Stomach (tissue), 9 donors: ENCODE data around the gene ETHE1. TPM values are rescaled to one million over a fixed set of nuclear protein-coding genes. Genes with fewer than 3 reads are reported as not detected.
"Not testable (repeated sequence)": the region's sequence is repeated elsewhere in the genome, so short reads cannot be mapped to it uniquely, and the experiment has no call there.

Experiments
- DNase-seq, 2 donors: peaks; one replicate each; pipeline versions ENCODE4 v3.0.0 to v3.0.0-alpha.2; 2013 to 2019
- H3K27ac ChIP-seq, 5 donors: fragments of 200-600 bp in 4 of 5; sonication (generic) in 4 of 5; one replicate each; pipeline ENCODE4 v1.5.1; 2013 to 2019; ENCODE audit warnings: mild to moderate bottlenecking in 1 of 5, moderate library complexity in 1 of 5
- H3K27me3 ChIP-seq, 3 donors: fragments of 200-600 bp; sonication (generic); one replicate each; pipeline ENCODE4 v1.5.1; 2017 to 2019; ENCODE audit warnings: mixed run types in 1 of 3
- H3K36me3 ChIP-seq, 4 donors: fragments of 200-600 bp; sonication (generic); 1 replicate in 3 of 4; 2 replicates in 1 of 4; pipeline ENCODE4 v1.5.1; 2016 to 2019
- H3K4me1 ChIP-seq, 4 donors: fragments of 200-600 bp; sonication (generic); one replicate each; pipeline ENCODE4 v1.5.1; 2016 to 2019
- H3K4me3 ChIP-seq, 4 donors: fragments of 200-600 bp; sonication (generic) in 3 of 4; one replicate each; pipeline ENCODE4 v1.5.1; 2016 to 2019; ENCODE audit warnings: mild to moderate bottlenecking in 1 of 4
- H3K9me3 ChIP-seq, 4 donors: fragments of 200-600 bp; sonication (generic); one replicate each; pipeline ENCODE4 v1.5.1; 2016 to 2019
- EP300 ChIP-seq: sonication (generic); formaldehyde crosslinking; IDR thresholded peaks from one replicate; pipeline ENCODE4 v1.6.1; 2017; ENCODE audit warnings: antibody characterized with exemption
- POLR2A ChIP-seq, 4 donors: fragments of 450-650 bp; IDR thresholded peaks; one replicate each; pipeline ENCODE4 v1.6.1; 2016; ENCODE audit warnings: antibody characterized with exemption in 4 of 4, control low read depth in 2 of 4, mild to moderate bottlenecking in 1 of 4, moderate library complexity in 1 of 4
- POLR2AphosphoS5 ChIP-seq, 3 donors: sonication (generic); formaldehyde crosslinking; IDR thresholded peaks; one replicate each; pipeline ENCODE4 v1.6.1; 2016; ENCODE audit warnings: antibody characterized with exemption in 3 of 3
- WGBS, 5 donors: extraction: QIAGEN DNeasy Blood & Tissue Kit in 3 of 5; methylation state at CpG; one replicate each; pipeline versions ENCODE4 v1.1.5 to v1.1.7; 2013 to 2018; 5-methylcytosine and 5-hydroxymethylcytosine counted together
- intact Hi-C: fragments of 100-400 bp; cut with DNase I; formaldehyde crosslinking; loops from one replicate; pipeline ENCODE4 v1.15.1; 2023; ENCODE audit warnings: low total_unique reads
- polyA plus RNA-seq, 3 donors: library from polyadenylated mRNA; stranded (reverse); fragments of 200-250 nt; gene quantifications; one replicate each; pipeline ENCODE4 v1.2.3, GENCODE V29; 2013
- total RNA-seq, 5 donors: library from RNA; depleted of rRNA; stranded (reverse); fragments of >200 nt; gene quantifications; one replicate each; pipeline versions ENCODE4 v1.1.0 to v1.2.3, GENCODE V29; 2014 to 2016
- TF ChIP-seq, protein P1 (sequence below), 7 experiments: fragments of 450-650 bp in 4 of 7; fragments of 200-600 bp in 3 of 7; sonication (generic) in 3 of 7; IDR thresholded peaks; one replicate each; pipeline ENCODE4 v1.5.1; 2016 to 2019; ENCODE audit warnings: antibody characterized with exemption in 7 of 7, control low read depth in 2 of 7, mild to moderate bottlenecking in 1 of 7
- donor health status: healthy with polysubstance abuse.
- donor health status: Bipolar disorder and iron deficiency.
- donor health status: healthy.

The ETHE1 gene
- total and polyA plus RNA-seq, 8 donors = 42.6 to 157 (median 57.8) TPM

GRCh38 chr19:43548706-43549105 lies 21.7 kb upstream of the ETHE1 start:
- Histone ChIP-seq H3K27ac (no peak overlapping the region), H3K4me3 (no peak overlapping the region), H3K36me3 (peaks cover 50 to 92% (median 81%) of the 10 kb centered on the region in 4 donors), H3K4me1 (no peaks in the 10 kb centered on the region), H3K27me3 (no peaks in the 10 kb centered on the region), H3K9me3 (no peaks in the 10 kb centered on the region)
- intact Hi-C loops = no loop called here
- TF ChIP-seq EP300 = no peak
- TF ChIP-seq POLR2A (IDR thresholded peaks at IDR 0.05) = no peak
- TF ChIP-seq, protein P1, sequence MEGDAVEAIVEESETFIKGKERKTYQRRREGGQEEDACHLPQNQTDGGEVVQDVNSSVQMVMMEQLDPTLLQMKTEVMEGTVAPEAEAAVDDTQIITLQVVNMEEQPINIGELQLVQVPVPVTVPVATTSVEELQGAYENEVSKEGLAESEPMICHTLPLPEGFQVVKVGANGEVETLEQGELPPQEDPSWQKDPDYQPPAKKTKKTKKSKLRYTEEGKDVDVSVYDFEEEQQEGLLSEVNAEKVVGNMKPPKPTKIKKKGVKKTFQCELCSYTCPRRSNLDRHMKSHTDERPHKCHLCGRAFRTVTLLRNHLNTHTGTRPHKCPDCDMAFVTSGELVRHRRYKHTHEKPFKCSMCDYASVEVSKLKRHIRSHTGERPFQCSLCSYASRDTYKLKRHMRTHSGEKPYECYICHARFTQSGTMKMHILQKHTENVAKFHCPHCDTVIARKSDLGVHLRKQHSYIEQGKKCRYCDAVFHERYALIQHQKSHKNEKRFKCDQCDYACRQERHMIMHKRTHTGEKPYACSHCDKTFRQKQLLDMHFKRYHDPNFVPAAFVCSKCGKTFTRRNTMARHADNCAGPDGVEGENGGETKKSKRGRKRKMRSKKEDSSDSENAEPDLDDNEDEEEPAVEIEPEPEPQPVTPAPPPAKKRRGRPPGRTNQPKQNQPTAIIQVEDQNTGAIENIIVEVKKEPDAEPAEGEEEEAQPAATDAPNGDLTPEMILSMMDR (IDR thresholded peaks at IDR 0.05) = no peak
- TF ChIP-seq POLR2AphosphoS5 (IDR thresholded peaks at IDR 0.05) = no peak
- WGBS, 5 donors = 84 to 94% (median 87%) methylated on average over 2 of the region's 2 CpGs
- no peak for DNase-seq

- H3K4me1 ChIP-seq, H3K9me3 ChIP-seq, H3K27me3 ChIP-seq, H3K27ac ChIP-seq, H3K4me3 ChIP-seq, intact Hi-C loops, DNase-seq: not testable (repeated sequence)
- WGBS, 5 donors = 75 to 95% (median 84%) methylated on average over 7 to 19 of the region's 24 CpGs; no CpG with 5 or more reads in 1 of the 5 donors
- H3K36me3 ChIP-seq = peaks cover 53 to 92% (median 81%) of the 10 kb centered on the region in 4 donors
These were observed 20.9 kb upstream of the ETHE1 start for GRCh38 chr19:43547926-43548325.

DNA sequence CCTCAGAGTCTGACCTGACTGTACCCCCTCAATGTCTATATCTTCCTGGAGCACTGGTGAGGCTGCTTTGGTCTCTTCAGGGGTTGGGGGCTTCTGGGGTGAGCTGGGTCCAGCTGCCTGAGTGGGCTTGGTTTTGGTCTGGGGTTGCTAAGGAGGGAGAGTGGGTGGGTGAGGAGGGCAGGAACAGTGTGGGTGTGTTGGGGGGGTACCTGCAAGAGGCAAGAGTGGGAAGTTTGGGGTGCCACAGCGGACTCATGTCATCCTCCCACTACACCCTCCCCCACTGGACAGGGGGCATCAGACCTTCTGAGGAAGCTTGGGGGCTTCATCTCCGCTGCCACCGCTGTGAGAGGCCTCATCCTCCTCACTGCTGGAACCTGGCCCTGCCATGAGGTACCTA lies 19.6 kb upstream of the ETHE1 start:
- Histone ChIP-seq H3K9me3 (no peaks in the 10 kb centered on the region), H3K27me3 (no peaks in the 10 kb centered on the region), H3K4me1 (no peaks in the 10 kb centered on the region), H3K36me3 (peaks cover 50 to 92% (median 81%) of the 10 kb centered on the region in 4 donors), H3K4me3 (no peak overlapping the region), H3K27ac (no peak overlapping the region)
- TF ChIP-seq, protein P1 (IDR thresholded peaks at IDR 0.05) = no peak
- TF ChIP-seq EP300 (no peak), POLR2A (IDR thresholded peaks at IDR 0.05) (no peak), POLR2AphosphoS5 (IDR thresholded peaks at IDR 0.05) (no peak)
- intact Hi-C loops = no loop called here
- WGBS, 5 donors = 80 to 100% (median 97%) methylated on average over 1 to 3 of the region's 3 CpGs
- no peak for DNase-seq

DNA sequence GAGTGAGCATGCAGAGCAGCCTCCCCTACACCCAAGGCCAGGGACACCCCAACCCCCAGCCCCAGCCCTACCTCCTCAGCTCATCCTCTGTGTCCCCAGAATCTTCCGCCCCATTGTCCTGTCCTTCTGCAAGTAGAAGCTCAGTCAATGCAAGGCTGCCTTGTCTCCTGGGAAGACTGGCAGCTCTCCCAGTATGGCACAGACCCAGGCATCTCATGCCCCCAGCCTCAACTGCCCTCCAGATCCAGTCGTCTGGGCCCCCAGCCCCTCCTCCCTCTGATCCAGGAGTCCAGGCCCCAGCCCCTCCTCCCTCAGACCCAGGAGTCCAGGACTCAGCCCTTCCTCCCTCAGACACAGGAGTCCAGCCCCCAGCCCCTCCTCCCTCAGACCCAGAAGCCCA lies 19.0 kb upstream of the ETHE1 start:
- Histone ChIP-seq H3K27ac (no peak overlapping the region), H3K36me3 (peaks cover 44 to 92% (median 81%) of the 10 kb centered on the region in 4 donors), H3K4me1 (no peaks in the 10 kb centered on the region), H3K27me3 (no peaks in the 10 kb centered on the region), H3K4me3 (no peak overlapping the region), H3K9me3 (no peaks in the 10 kb centered on the region)
- 57 to 83% (median 81%) methylated on average over 2 of the region's 2 CpGs for WGBS, 5 donors
- TF ChIP-seq POLR2A (IDR thresholded peaks at IDR 0.05) = no peak
- no peak for TF ChIP-seq POLR2AphosphoS5 (IDR thresholded peaks at IDR 0.05)
- TF ChIP-seq EP300 = no peak
- TF ChIP-seq, protein P1 (IDR thresholded peaks at IDR 0.05) = no peak
- no peak for DNase-seq
- intact Hi-C loops = no loop called here

DNA sequence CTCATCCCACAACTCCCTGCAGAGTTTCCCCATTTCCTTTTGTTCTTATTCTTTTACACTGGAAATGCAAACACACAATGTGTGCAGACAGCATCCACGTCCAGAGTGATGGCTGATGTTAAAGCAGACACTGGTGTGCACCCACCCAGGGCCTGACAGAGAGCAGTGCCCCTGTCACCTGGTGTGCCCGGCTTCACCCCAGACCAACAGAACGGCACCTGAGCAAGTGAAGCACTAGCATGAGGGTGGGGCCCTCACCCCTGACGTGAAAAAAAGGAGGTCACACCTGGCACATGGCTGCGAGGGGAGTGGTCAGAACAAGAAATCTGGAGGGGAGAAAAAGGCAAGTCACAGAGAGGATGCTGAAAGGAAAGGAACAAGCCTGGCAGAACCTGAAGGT lies 18.3 kb upstream of the ETHE1 start:
- no peak for TF ChIP-seq POLR2A (IDR thresholded peaks at IDR 0.05)
- TF ChIP-seq, protein P1 (IDR thresholded peaks at IDR 0.05) = no peak
- TF ChIP-seq POLR2AphosphoS5 (IDR thresholded peaks at IDR 0.05) = no peak
- TF ChIP-seq EP300 = no peak
- no peak overlapping the region for H3K27ac ChIP-seq
- no peak for DNase-seq
- H3K4me3 ChIP-seq = no peak overlapping the region
- intact Hi-C loops = no loop called here
- peaks cover 42 to 92% (median 81%) of the 10 kb centered on the region in 4 donors for H3K36me3 ChIP-seq
- no peaks in the 10 kb centered on the region for H3K9me3 ChIP-seq
- H3K27me3 ChIP-seq = no peaks in the 10 kb centered on the region
- no peaks in the 10 kb centered on the region for H3K4me1 ChIP-seq
- WGBS, 5 donors = 80 to 93% (median 88%) methylated on average over 5 of the region's 5 CpGs
